Measurements from ENCODE around the gene HLA-B.
"Not testable (repeated sequence)": the region's sequence is repeated elsewhere in the genome, so short reads cannot be mapped to it uniquely, and the experiment has no call there.

The HLA-B gene

GRCh38 chr6:31356946-31357466, at the start of gene HLA-B:
HLA-B (minus strand) TSS chr6:31357179; CDS start chr6:31357158, 21 bp downstream.
- peak; percentile 36 for DNase-seq (ENCODE audit: low read depth, low spot score)

GRCh38 chr6:31405996-31406395, 49.0 kb upstream of the HLA-B start:
- no peak for DNase-seq (ENCODE audit: low read depth, low spot score)

- DNase-seq (ENCODE audit: low read depth, low spot score), result not testable (repeated sequence)
These were observed 47.0 kb upstream of the HLA-B start for GRCh38 chr6:31404061-31404364.

- DNase-seq (ENCODE audit: low read depth, low spot score), result peak; percentile 91
These were observed 46.5 kb upstream of the HLA-B start, which contains the start of gene MICA for GRCh38 chr6:31403283-31404060. MICA (plus strand) TSS chr6:31403595; CDS start chr6:31403633, 38 bp downstream.

- no peak for DNase-seq (ENCODE audit: low read depth, low spot score)
These were observed 45.6 kb upstream of the HLA-B start for GRCh38 chr6:31402324-31403282.

- DNase-seq (ENCODE audit: low read depth, low spot score), result peak; percentile 58
These were observed 44.4 kb upstream of the HLA-B start for GRCh38 chr6:31401403-31401802.

GRCh38 chr6:31400467-31401289, 43.7 kb upstream of the HLA-B start:
- DNase-seq (ENCODE audit: low read depth, low spot score), result peak; percentile 74

GRCh38 chr6:31399589-31400466, 42.8 kb upstream of the HLA-B start:
- DNase-seq (ENCODE audit: low read depth, low spot score), result peak; percentile 94

- no peak for DNase-seq (ENCODE audit: low read depth, low spot score)
These were observed 41.0 kb upstream of the HLA-B start for GRCh38 chr6:31397901-31398525.

GRCh38 chr6:31397153-31397499, 40.1 kb upstream of the HLA-B start:
- not testable (repeated sequence) for DNase-seq (ENCODE audit: low read depth, low spot score)

- DNase-seq (ENCODE audit: low read depth, low spot score), result peak; percentile 68
These were observed 39.6 kb upstream of the HLA-B start for GRCh38 chr6:31396422-31397152.

- DNase-seq (ENCODE audit: low read depth, low spot score), result no peak
These were observed 38.9 kb upstream of the HLA-B start for GRCh38 chr6:31395832-31396231.

- DNase-seq (ENCODE audit: low read depth, low spot score), result no peak
These were observed 37.4 kb upstream of the HLA-B start for GRCh38 chr6:31394381-31394780.

GRCh38 chr6:31393932-31394331, 37.0 kb upstream of the HLA-B start:
- DNase-seq (ENCODE audit: low read depth, low spot score), result no peak

GRCh38 chr6:31389802-31390132, 32.8 kb upstream of the HLA-B start:
- DNase-seq (ENCODE audit: low read depth, low spot score), result not testable (repeated sequence)

- not testable (repeated sequence) for DNase-seq (ENCODE audit: low read depth, low spot score)
These were observed 32.2 kb upstream of the HLA-B start for GRCh38 chr6:31388916-31389801.

GRCh38 chr6:31386977-31387376, 30.0 kb upstream of the HLA-B start:
- no peak for DNase-seq (ENCODE audit: low read depth, low spot score)

GRCh38 chr6:31386099-31386498, 29.1 kb upstream of the HLA-B start:
- no peak for DNase-seq (ENCODE audit: low read depth, low spot score)
